ENCODE results near the gene PAM. TPM values are rescaled to one million over a fixed set of nuclear protein-coding genes. Genes with fewer than 3 reads are reported as not detected.

Gene PAM
- total and polyA plus RNA-seq, 2 donors from 2014 or later, result 158 to 293 TPM

DNA sequence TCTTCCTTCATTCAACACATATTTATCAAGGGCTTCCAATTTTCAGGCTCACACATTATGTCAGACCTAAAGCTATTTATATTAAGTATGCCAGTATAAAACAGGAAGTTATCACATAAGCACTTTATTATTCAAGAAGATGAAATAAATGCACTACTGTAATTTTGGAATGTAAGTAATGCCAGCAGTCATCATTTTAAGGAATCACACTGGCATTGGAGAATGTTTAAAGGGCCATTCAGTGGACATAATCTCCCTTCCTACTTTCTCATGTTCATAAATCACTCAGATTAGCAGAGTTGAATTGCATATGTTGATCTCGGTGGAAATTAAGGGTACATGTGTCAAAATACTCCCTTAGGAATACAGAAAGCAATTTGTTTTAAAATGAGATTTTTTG, 200.4 kb downstream of the PAM start:
- H3K36me3 ChIP-seq (ENCODE audit: control insufficient read depth in 2 of 3, insufficient read depth in 3 of 3, low read length in 3 of 3), result peaks cover 0 to 4% (median 2%) of the 10 kb centered on the region in 3 donors
- TF ChIP-seq, protein P1, sequence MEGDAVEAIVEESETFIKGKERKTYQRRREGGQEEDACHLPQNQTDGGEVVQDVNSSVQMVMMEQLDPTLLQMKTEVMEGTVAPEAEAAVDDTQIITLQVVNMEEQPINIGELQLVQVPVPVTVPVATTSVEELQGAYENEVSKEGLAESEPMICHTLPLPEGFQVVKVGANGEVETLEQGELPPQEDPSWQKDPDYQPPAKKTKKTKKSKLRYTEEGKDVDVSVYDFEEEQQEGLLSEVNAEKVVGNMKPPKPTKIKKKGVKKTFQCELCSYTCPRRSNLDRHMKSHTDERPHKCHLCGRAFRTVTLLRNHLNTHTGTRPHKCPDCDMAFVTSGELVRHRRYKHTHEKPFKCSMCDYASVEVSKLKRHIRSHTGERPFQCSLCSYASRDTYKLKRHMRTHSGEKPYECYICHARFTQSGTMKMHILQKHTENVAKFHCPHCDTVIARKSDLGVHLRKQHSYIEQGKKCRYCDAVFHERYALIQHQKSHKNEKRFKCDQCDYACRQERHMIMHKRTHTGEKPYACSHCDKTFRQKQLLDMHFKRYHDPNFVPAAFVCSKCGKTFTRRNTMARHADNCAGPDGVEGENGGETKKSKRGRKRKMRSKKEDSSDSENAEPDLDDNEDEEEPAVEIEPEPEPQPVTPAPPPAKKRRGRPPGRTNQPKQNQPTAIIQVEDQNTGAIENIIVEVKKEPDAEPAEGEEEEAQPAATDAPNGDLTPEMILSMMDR (IDR thresholded peaks at IDR 0.05; ENCODE audit: borderline replicate concordance, extremely low read depth, insufficient read depth), result no peak
- no peaks in the 10 kb centered on the region for H3K9me3 ChIP-seq (ENCODE audit: control insufficient read depth in 2 of 3, insufficient read depth in 1 of 3, low read length in 3 of 3)
- DNase-seq (no peak), FAIRE-seq (no peak)
- no peak overlapping the region for H3K9ac ChIP-seq (ENCODE audit: low read length in 3 of 3)
- H3K4me1 ChIP-seq (ENCODE audit: control insufficient read depth in 2 of 3, insufficient read depth in 2 of 3, low read depth in 1 of 3, low read length in 3 of 3), result no peaks in the 10 kb centered on the region
- no peak overlapping the region for H3K27ac ChIP-seq (ENCODE audit: low read depth in 2 of 2, low read length in 2 of 2)
- intact Hi-C loops (cut with DNase I), result no loop called here
- no peaks in the 10 kb centered on the region for H3K27me3 ChIP-seq (ENCODE audit: control insufficient read depth, insufficient read depth, low read length)
- H3K4me3 ChIP-seq (ENCODE audit: low read length in 3 of 3), result no peak overlapping the region

DNA sequence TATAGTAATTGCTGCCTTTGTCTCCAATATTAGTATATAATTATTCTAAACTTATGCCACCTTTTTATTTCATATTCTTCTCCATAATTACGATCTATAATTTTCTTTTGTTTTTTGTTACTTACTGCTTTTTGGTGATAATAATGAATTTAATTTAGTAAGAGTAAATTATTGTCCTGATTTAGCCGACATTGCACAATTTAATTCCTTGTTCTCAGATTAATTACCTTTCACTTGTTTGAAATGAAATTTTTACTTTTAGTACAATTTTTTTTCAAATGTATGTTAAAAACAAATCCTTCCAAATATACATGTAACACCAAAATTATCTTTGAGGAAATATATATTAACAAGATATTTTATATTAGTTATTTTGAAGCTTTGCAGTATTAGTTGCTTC, 201.5 kb downstream of the PAM start:
- no peak for FAIRE-seq
- DNase-seq, result no peak
- no peak overlapping the region for H3K9ac ChIP-seq (ENCODE audit: low read length in 3 of 3)
- TF ChIP-seq, protein P1 (IDR thresholded peaks at IDR 0.05; ENCODE audit: borderline replicate concordance, extremely low read depth, insufficient read depth), result no peak
- intact Hi-C loops (cut with DNase I), result no loop called here
- H3K27ac ChIP-seq (ENCODE audit: low read depth in 2 of 2, low read length in 2 of 2), result no peak overlapping the region
- H3K27me3 ChIP-seq (ENCODE audit: control insufficient read depth, insufficient read depth, low read length), result no peaks in the 10 kb centered on the region
- H3K4me3 ChIP-seq (ENCODE audit: low read length in 3 of 3), result no peak overlapping the region
- H3K4me1 ChIP-seq (ENCODE audit: control insufficient read depth in 2 of 3, insufficient read depth in 2 of 3, low read depth in 1 of 3, low read length in 3 of 3), result no peaks in the 10 kb centered on the region
- H3K9me3 ChIP-seq (ENCODE audit: control insufficient read depth in 2 of 3, insufficient read depth in 1 of 3, low read length in 3 of 3), result no peaks in the 10 kb centered on the region
- peaks cover 0 to 4% (median 0%) of the 10 kb centered on the region in 3 donors for H3K36me3 ChIP-seq (ENCODE audit: control insufficient read depth in 2 of 3, insufficient read depth in 3 of 3, low read length in 3 of 3)

DNA sequence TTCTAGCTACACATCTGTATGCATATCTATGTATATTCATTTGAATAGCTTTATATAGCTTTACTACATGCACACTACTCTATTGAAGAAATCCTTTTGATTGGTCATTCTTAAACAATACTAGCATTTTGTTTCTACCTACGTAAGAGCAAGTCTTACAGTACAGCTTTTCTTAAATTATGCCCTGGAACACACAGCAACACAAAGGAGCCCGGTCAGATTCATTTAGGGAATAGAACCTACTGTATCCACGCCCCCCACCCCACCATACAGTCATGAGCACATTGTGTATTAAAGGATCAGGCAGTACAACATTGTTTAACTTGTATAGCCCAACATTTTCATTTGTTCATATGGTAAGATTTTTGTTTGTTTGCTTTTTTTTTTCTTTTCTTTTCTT, 202.0 kb downstream of the PAM start:
- FAIRE-seq (no peak), DNase-seq (no peak)
- TF ChIP-seq, protein P1 (IDR thresholded peaks at IDR 0.05; ENCODE audit: borderline replicate concordance, extremely low read depth, insufficient read depth), result no peak
- H3K27me3 ChIP-seq (ENCODE audit: control insufficient read depth, insufficient read depth, low read length), result no peaks in the 10 kb centered on the region
- no peaks in the 10 kb centered on the region for H3K9me3 ChIP-seq (ENCODE audit: control insufficient read depth in 2 of 3, insufficient read depth in 1 of 3, low read length in 3 of 3)
- H3K4me3 ChIP-seq (ENCODE audit: low read length in 3 of 3), result no peak overlapping the region
- H3K36me3 ChIP-seq (ENCODE audit: control insufficient read depth in 2 of 3, insufficient read depth in 3 of 3, low read length in 3 of 3), result no peaks in the 10 kb centered on the region
- H3K9ac ChIP-seq (ENCODE audit: low read length in 3 of 3), result no peak overlapping the region
- H3K27ac ChIP-seq (ENCODE audit: low read depth in 2 of 2, low read length in 2 of 2), result no peak overlapping the region
- H3K4me1 ChIP-seq (ENCODE audit: control insufficient read depth in 2 of 3, insufficient read depth in 2 of 3, low read depth in 1 of 3, low read length in 3 of 3), result no peaks in the 10 kb centered on the region
- intact Hi-C loops (cut with DNase I), result no loop called here

DNA sequence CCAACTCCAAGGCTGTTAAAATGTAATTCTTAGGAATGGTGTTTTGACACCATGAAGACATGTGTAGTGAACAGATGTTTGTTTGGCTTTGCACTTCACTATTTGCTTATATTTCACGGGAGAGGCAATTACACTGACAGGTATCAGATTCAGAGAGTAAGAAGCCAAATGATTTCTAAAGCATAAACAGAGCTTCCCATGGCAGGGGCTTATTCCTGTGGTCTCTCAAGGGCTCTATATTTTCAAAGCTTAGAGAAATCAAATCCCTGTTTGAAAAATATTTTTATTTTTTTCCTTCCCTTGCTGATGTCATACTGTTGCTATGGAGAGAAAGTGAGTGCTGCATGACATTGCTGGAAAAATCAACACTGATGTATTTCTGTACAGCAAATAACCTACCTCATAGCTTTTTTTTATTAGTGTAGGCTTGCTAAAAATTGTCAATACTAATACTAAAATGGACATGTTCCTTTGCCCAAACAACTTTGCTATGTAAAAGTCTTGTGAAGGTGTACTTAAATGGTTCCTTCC, 203.4 kb downstream of the PAM start:
- Histone ChIP-seq H3K4me1 (ENCODE audit: control insufficient read depth in 2 of 3, insufficient read depth in 2 of 3, low read depth in 1 of 3, low read length in 3 of 3) (no peaks in the 10 kb centered on the region), H3K4me3 (ENCODE audit: low read length in 3 of 3) (no peak overlapping the region), H3K36me3 (ENCODE audit: control insufficient read depth in 2 of 3, insufficient read depth in 3 of 3, low read length in 3 of 3) (no peaks in the 10 kb centered on the region), H3K27ac (ENCODE audit: low read depth in 2 of 2, low read length in 2 of 2) (no peak overlapping the region), H3K27me3 (ENCODE audit: control insufficient read depth, insufficient read depth, low read length) (no peaks in the 10 kb centered on the region), H3K9me3 (ENCODE audit: control insufficient read depth in 2 of 3, insufficient read depth in 1 of 3, low read length in 3 of 3) (no peaks in the 10 kb centered on the region), H3K9ac (ENCODE audit: low read length in 3 of 3) (no peak overlapping the region)
- peak in 2 of 5 donors; percentile 7 for DNase-seq
- intact Hi-C loops (cut with DNase I), result no loop called here
- TF ChIP-seq, protein P1 (IDR thresholded peaks at IDR 0.05; ENCODE audit: borderline replicate concordance, extremely low read depth, insufficient read depth), result no peak
- no peak for FAIRE-seq

Measured in kidney (tissue), 14 donors.